ENCODE data around the gene MAOA.
A peak's percentile ranks its signal among the peaks of the same experiment; 100 is the strongest.
"Not testable (repeated sequence)": the region's sequence is repeated elsewhere in the genome, so short reads cannot be mapped to it uniquely, and the experiment has no call there.

The MAOA gene

DNA sequence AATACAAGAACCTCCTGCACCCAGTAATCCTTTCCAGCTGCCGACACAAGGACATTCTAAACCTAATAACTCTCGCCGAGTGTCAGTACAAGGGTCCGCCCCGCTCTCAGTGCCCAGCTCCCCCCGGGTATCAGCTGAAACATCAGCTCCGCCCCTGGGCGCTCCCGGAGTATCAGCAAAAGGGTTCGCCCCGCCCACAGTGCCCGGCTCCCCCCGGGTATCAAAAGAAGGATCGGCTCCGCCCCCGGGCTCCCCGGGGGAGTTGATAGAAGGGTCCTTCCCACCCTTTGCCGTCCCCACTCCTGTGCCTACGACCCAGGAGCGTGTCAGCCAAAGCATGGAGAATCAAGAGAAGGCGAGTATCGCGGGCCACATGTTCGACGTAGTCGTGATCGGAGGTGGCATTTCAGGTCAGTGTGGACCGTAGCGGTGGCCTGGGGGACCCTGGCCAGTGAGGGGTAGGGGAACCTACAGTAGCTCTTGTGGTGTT lies at the start of gene MAOA:
TSS of gene MAOA (plus strand) at position 295 of the 490 bp plus-strand sequence. CDS start at position 338, 43 bp downstream.
- DNase-seq = peak; percentile 42

DNA sequence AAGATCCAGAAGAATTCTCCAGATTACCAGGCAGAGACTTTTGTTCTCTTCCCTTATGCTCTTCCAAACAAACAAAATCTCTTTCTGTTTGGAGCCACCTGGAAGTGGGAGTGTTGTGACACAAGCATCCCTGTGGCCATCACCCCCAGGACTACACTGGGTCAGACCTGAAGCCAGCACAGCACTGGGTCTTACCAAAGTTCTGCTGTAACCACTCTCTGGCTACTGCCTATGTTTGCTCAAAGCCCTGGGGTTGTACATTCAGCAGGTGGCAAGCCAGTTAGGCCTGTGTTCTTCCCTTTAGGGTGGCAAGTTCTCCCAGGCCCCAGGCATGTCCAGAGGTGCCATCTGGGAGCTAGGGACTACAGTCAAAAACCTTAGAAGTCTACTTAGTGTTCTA lies 43.7 kb upstream of the MAOA start:
- DNase-seq = no peak

GRCh38 chrX:43615660-43616059 lies 40.4 kb upstream of the MAOA start:
- no peak for DNase-seq

DNA sequence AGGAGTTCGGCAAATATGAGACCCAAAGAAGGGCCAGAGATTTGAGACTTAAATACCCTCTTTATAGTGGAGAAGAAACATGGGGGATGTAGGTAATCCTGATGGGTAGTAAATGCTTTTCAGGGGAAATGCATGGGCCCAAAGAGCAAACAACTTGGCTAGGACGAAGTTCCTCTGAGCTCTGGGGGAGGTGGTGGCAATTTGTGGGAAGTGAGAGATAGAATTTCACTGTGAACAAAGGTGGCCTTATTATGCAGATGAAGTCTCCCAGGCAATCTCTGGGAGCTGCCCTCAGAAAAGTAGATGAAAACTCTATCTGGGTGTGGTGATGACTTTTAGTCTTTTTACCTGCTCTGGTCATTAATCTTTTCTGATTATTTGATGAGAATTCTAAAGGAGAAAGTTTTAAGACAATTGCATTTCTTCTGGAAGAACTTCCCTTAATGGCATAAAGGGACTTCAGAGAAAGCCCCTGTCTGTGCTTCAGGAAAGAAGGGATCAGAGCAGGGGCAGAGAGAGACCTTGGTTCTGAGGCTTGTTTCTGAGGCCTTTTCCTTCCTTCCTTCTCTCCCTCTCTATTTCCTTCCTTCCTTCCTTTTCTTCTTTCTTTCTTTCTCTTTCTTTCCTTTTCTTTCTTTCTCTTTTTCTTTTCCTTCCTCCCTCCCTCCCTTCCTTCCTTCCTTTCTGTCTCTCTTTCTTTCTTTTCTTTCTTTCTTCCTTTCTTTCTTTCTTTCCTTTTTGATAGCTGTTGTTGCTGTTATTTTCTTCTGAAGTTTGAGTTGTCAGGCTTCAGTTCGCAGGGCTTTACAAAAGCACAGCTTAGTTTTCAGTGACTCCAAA lies 37.5 kb upstream of the MAOA start:
- DNase-seq = no peak

DNA sequence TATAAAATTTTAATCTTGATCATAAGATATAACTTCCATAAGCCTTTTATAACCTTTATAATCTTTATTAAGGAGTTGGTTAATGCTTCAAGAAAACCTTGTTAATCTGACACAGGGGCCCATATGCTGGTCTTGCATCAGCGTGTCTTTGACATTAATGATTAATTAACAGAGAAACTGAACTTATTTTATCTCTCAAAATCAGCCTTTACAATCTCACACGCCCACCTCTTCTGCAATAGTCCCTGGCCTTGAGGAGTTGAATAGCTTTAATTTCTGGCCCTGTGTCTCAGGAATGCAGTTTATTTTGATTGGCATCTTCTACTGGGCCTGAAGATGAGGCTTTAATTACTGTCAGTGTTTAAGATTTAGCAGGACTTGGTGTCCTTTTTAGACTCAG lies 36.2 kb upstream of the MAOA start:
- not testable (repeated sequence) for DNase-seq

DNA sequence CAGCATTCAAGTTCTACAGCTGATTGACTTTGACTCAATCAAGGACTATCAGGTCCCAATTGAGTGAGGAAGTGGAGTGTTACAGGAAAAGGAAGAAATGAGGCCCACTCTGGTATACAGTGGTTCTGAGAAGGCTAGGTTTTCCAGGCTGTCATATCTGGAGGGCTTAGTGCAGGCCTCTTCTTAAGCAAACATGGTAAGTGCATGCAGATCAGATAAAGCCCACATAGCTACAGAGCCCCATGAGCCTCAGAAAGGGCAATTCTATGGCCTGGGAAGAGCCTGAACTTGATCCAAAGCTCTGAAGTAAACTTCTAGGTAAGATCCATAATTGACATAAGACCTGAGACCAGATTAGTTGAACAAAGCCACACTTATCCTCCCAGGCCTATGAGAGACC lies 29.0 kb upstream of the MAOA start:
- DNase-seq = no peak

- DNase-seq = no peak
These were observed 28.4 kb upstream of the MAOA start for GRCh38 chrX:43627669-43628068.

DNA sequence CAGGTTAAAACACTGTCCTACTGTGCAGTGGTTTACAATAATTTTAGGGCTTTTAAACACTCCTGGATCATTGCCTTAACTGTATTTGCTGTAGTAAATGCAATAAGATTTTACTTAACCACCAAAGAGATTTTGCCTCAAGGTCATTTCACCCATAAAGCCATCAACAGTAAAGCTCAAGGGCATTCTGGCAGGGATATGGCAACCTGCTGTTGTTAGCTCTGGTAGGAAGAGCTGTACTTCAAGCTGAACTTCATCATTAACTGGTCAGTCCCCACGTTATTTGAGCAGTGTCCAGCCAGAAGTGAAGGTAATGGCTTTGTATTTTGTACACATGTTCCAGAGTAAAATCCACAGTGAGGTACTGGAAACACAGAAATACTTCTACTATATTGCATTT lies 26.9 kb upstream of the MAOA start:
- no peak for DNase-seq

DNA sequence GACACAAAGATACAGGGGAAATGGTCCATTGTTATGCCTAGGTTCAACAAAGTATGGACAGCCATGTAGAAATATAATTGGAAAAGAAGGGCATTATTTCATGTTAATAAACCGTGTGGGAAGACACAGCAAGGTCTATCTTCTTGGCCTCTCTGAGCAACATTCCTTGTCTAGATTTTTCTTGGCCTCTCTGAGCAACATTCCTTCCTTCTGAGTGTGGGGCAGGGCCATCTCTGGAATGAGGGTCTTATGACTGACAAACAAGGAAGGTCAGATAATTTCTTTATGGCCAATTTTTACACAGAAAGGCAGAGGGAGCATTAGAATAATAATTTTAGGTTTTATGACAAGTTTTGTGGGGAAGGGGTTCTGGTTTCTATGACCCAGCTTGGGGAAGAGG lies 24.3 kb upstream of the MAOA start:
- no peak for DNase-seq

DNA sequence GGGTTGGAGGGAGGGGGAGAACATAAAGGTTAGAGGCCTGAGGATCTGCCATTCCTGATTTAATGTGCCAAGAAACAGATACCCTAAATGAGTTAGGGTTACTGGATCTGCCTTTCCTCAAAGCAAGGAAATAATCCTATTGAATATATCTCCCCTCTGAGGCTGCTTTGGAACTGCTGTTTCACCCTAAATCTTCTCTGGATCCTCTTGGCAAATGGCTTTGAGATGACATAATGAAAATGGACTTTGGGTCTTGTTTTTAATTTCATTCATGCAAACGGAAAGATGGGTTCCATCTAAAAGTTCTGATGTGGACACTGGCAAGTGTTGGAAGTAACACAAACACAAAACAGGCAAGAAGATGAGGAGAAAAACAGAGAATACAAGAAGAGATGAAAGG lies 23.0 kb upstream of the MAOA start:
- DNase-seq = no peak

- DNase-seq = no peak
These were observed 22.3 kb upstream of the MAOA start for GRCh38 chrX:43633757-43634156.

- no peak for DNase-seq
These were observed 15.6 kb upstream of the MAOA start for GRCh38 chrX:43640482-43640881.

DNA sequence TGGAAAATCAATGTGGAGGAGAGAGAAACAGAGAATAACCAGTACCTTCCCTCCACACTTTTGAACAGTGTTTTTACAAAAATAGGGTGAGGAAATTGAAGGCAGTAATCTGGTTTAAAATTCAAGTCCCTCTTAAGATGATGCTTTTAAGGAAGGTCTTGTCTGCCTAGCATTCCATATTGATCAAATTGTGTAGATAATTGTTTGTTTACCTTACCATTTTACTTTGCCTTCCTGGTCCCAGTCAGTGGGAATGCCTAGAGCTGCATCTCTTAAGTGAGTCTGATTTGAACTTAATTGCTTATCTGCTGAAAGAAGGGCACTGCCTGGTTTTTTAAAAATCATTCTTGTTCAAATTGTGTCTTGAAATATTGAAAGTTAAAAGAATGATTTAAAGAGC lies 14.4 kb upstream of the MAOA start:
- DNase-seq = no peak

DNA sequence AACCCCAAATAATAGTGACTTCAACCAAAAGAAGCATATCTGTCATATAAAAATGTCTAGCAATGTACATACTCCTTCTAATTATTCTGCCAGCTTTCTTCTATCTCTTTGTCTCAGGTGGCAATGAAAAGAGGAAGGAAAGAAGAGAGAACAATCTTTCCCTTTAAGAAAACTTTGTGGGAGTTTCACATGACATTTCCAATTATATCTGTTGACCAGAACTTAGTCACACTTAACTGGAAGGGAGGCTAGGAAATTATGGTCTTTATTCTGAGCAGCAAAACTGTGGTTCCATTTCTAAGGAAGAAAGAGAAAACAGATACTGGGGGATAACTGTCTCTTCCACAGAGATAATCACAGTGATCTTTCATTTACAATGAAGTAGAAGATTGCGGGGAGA lies 12.9 kb upstream of the MAOA start:
- no peak for DNase-seq

- no peak for DNase-seq
These were observed 12.4 kb upstream of the MAOA start for GRCh38 chrX:43643662-43644061.

- DNase-seq = no peak
These were observed 11.9 kb upstream of the MAOA start for GRCh38 chrX:43644124-43644701.

DNA sequence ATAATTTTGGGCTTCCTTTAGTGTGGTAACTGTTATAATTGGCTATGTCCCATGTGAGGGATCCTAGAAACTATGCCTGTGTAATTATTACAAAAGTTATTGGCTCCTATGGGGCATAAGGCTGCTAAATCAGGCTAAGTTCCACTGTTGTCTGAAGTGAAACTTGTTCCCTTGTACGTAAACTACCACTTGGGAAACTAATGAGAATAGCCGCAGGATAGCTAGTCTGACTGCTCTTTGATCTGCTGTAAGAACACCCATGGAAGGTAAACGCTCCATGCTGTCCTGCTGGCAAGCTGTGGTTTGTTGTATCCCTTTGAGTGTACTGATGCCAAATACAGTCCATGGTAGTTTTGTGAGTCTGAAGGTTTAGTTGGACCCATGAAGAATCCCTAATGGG lies 9.3 kb upstream of the MAOA start:
- DNase-seq = no peak

DNA sequence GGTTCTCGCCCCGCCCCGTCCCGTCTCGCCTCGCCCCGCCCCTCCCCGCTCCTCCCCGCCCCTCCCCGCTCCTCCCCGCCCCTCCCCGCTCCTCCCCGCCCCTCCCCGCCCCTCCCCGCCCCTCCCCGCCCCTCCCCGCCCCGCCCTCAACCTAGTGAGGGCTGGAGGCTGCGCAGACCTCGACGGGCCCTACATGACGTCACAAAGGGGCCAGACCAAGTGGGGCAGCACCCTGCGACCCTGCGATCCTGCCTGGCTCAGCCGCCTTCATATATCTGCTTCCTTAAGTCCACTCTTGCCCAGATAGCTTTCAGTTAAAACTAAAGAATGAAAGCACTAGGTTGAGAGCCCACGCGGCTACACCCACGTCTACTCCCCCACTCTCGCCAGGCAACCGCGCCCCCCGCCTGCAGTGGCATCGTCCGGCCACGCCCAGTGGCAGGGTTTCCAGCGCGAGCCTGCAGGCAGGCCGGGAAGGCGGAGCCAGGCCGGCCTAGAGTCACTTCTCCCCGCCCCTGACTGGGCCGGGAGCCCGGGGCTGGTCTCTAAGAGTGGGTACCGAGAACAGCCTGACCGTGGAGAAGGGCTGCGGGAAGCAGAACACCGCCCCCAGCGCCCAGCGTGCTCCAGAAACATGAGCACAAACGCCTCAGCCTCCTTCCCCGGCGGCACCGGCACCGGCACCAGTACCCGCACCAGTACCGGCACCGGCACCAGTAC lies 1.5 kb upstream of the MAOA start:
- DNase-seq = peak; percentile 82

DNA sequence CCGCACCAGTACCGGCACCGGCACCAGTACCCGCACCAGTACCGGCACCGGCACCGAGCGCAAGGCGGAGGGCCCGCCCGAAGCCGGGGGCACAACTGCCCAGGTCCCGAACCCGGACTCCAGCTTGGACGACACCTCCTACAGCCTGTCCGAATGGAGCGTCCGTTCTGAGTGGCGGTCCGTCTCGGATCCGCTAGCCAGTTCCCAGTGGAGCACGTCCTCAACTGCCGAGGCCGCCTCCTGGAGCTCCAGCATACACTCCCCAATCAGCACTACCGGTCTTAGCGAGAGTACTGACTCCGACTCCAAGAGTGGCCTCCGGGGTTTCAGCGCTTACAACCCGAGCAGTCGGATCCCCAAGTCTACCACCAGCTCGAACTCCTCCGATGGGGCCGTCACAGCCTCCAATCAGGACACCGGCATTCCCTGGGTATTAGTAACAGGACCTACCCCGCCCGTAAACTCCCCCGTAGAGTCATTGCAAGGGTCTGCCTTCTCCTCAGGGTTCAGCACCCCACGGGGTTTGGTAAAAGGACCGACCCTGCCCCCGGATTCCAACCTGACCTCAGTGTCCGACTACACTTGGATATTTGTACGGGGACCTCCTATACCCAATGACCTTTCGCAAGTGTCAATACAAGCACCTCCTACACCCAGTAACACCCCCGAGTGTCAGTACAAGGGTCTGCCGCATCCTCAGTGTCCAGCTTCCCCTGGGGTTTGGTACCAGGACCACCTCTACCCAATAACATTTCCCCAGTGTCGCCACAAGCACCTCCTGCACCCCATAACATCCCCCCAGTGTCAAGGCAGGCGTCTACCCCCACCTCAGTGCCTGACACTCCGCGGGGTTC lies 721 bp upstream of the MAOA start:
- DNase-seq = peak; percentile 13

- no peak for DNase-seq
These were observed 1.6 kb downstream of the MAOA start for GRCh38 chrX:43657671-43658070.

DNA sequence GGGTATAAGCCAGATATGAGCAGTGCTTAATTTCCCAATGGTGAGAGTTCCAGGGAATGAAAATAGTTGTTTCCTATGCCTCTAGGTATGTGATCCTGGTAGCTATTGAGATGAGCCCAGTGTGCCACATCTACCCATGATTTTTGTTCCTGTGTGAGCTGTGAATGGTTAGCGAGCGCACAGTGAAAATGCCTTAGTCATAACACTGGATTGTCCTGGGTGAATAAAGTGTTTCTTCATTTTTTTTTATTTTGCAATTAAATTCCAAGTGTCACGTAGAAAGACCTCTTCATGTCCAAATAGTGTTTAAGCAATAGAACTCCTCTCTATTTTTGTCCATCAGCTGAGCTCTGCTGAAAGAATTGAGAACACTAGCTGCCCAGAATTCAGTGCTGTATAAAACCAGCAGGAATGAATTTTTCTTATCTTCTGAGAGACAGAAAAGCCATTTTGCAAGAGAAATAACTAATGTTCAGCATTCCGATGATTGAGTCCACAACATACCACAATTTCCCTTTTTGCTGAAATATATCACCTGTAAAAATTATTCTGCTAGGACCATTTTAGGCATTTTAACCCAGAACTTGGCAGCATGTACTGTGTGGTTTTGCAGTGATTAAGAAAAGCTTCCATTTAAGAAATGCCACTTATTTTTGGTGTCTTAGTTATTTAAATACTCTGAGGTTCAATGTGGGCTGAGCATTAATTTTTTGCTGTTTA lies 5.6 kb downstream of the MAOA start:
- DNase-seq = no peak

- no peak for DNase-seq
These were observed 7.1 kb downstream of the MAOA start for GRCh38 chrX:43663173-43663572.
